ENCODE measurements around the gene KRT37. TPM values are rescaled to one million over a fixed set of nuclear protein-coding genes. Genes with fewer than 3 reads are reported as not detected.

The KRT37 gene
- not detected in 5 replicates for total RNA-seq (2022; extraction: Qiagen RNA extraction; ENCODE audit: low read depth)

DNA sequence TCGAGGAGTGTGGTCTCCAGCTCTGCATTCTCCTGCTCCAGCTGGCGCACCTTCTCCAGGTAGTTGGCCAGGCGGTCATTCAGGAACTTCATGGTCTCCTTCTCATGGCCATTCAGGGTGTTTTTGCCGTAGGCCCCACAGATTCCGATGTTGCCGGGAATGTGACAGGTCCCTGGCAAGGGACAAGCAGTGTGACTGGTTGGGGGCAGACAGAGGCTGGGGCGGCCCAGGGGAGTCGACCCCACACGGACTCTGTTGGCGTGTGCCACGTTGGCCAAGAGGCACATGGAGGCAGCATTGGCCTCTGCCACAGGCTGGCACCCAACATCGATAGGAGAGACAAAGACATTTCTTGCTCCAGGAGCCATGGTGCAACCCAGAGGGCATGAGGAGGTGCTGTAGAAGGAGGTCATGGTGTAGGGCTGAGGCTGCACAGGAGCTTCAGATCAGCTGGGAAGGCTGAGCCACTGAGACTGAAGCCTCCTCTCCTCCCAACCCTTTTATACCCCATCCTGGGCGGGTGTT, at the start of gene KRT37:
Gene KRT37 (minus strand): TSS at position 475 of the 525 bp plus-strand sequence. CDS start 62 bp downstream, at position 413.

DNA sequence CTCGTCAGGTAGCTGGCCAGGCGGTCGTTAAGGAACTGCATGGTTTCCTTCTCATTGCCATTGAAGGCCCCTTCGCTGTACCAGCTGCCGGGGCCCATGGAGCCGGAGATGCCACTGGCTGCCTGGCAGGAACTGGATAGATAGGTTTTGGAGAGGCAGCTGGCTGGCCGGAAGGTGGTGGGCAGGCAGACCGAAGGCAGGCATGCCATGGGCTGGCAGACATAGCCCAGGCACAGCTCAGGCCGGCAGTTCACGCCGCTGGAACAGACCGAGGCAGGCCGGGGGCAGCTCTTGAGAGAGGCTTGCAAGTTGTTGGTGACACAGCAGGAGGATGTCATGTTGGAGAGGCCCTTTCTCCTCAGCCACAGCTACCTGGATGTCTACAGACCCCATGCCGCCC, 42.6 kb upstream of the KRT37 start, which contains the start of gene KRT32:
Gene KRT32 (minus strand): TSS at position 399 of the 400 bp plus-strand sequence. CDS start 61 bp downstream, at position 338.

DNA sequence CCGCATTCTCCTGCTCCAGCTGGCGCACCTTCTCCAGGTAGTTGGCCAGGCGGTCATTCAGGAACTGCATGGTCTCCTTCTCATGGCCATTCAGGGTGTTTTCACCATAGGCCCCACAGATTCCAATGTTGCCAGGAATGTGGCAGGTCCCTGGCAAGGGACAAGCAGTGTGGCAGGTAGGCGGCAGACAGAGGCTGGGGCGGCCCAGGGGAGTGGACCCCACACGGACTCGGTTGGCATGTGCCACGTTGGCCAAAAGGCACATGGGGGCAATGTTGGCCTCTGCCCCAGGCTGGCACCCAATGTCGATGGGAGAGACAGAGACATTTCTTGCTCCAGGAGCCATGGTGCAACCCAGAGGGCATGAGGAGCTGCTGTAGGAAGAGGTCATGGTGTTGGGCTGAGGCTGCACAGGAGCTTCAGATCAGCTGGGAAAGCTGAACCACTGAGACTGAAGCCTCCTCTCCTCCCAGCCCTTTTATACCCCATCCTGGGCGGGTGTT, 16.2 kb upstream of the KRT37 start, which contains the start of gene KRT38:
Gene KRT38 (minus strand): TSS at position 453 of the 503 bp plus-strand sequence. CDS start 62 bp downstream, at position 391.

DNA sequence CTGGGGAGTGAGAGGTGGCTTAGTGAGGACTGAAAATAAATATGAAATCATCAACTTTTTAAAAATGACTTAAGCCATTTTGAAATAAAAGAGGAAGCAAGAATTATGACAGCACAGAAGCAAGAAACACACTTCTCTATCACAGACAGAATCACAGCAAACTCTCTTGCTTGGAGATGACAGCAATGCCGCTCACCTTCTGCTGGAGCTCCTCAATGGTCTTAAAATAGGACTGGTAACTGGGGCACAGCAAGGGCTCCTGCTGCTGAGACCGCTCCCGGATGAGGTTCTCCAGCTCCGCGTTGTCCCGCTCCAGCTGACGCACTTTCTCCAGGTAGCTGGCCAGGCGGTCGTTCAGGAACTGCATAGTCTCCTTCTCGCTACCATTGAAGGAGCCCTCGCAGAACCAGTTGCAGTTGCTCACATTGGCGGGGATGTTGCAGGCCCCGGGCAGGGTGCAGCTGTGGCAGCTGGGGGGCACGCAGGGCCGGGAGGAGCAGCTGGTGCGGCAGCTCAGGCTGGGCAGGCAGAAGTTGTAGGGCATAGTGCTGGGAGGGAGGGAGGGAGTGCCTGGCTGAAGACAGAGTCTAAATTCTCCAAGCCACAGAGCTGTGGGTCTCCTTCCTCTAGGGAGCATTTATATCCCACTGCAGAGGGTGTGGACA, 27.3 kb downstream of the KRT37 start, which contains the start of gene KRT31:
Gene KRT31 (minus strand): TSS at position 613 of the 665 bp plus-strand sequence. CDS start 69 bp downstream, at position 544.

DNA sequence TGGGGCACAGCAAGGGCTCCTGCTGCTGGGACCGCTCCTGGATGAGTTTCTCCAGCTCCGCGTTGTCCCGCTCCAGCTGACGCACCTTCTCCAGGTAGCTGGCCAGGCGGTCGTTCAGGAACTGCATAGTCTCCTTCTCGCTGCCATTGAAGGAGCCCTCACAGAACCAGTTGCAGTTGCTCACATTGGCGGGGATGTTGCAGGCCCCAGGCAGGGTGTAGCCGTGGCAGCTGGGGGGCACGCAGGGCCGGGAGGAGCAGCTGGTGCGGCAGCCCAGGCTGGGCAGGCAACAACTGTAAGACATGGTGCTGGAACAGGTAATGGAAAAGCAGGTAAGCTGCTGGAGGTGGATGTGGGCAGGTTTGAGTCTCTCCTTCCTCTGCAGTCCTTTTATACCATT, 42.4 kb downstream of the KRT37 start, which contains the start of gene KRT34:
Gene KRT34 (minus strand): TSS at position 364 of the 400 bp plus-strand sequence. CDS start 60 bp downstream, at position 304.

Other genes starting within 250 kb of the KRT37 start
- not detected in 5 replicates for gene KRTAP4-2, start 246.4 kb downstream of the KRT37 start, total RNA-seq (2022; extraction: Qiagen RNA extraction; ENCODE audit: low read depth)
- 0.20 to 0.22 TPM in 2 of 5 replicates, not detected in the others for gene KRTAP4-1, start 239.7 kb downstream of the KRT37 start, total RNA-seq (2022; extraction: Qiagen RNA extraction; ENCODE audit: low read depth)
- gene KRTAP9-1, start 234.7 kb downstream of the KRT37 start, total RNA-seq (2022; extraction: Qiagen RNA extraction; ENCODE audit: low read depth) = not detected in 5 replicates
- not detected in 5 replicates for gene KRTAP9-2, start 197.9 kb downstream of the KRT37 start, total RNA-seq (2022; extraction: Qiagen RNA extraction; ENCODE audit: low read depth)
- gene KRTAP9-3, start 192.1 kb downstream of the KRT37 start, total RNA-seq (2022; extraction: Qiagen RNA extraction; ENCODE audit: low read depth) = not detected in 5 replicates
- not detected in 5 replicates for gene KRTAP9-8, start 186.6 kb downstream of the KRT37 start, total RNA-seq (2022; extraction: Qiagen RNA extraction; ENCODE audit: low read depth)
- gene KRTAP9-4, start 174.9 kb downstream of the KRT37 start, total RNA-seq (2022; extraction: Qiagen RNA extraction; ENCODE audit: low read depth) = not detected in 5 replicates
- gene KRTAP9-9, start 169.2 kb downstream of the KRT37 start, total RNA-seq (2022; extraction: Qiagen RNA extraction; ENCODE audit: low read depth) = not detected in 5 replicates
- gene KRTAP9-6, start 159.2 kb downstream of the KRT37 start, total RNA-seq (2022; extraction: Qiagen RNA extraction; ENCODE audit: low read depth) = not detected in 5 replicates
- not detected in 5 replicates for gene KRTAP9-7, start 148.9 kb downstream of the KRT37 start, total RNA-seq (2022; extraction: Qiagen RNA extraction; ENCODE audit: low read depth)
- not detected in 5 replicates for gene KRTAP29-1, start 121.7 kb downstream of the KRT37 start, total RNA-seq (2022; extraction: Qiagen RNA extraction; ENCODE audit: low read depth)
- gene KRTAP16-1, start 115.3 kb downstream of the KRT37 start, total RNA-seq (2022; extraction: Qiagen RNA extraction; ENCODE audit: low read depth) = not detected in 5 replicates
- gene KRTAP17-1, start 108.9 kb downstream of the KRT37 start, total RNA-seq (2022; extraction: Qiagen RNA extraction; ENCODE audit: low read depth) = not detected in 5 replicates
- gene KRT33A, start 73.8 kb downstream of the KRT37 start, total RNA-seq (2022; extraction: Qiagen RNA extraction; ENCODE audit: low read depth) = not detected in 5 replicates
- not detected in 5 replicates for gene KRT33B, start 54.8 kb downstream of the KRT37 start, total RNA-seq (2022; extraction: Qiagen RNA extraction; ENCODE audit: low read depth)
- 0.37 to 0.73 TPM (median 0.45 TPM) in 5 replicates for gene KRT34, start 42.3 kb downstream of the KRT37 start, total RNA-seq (2022; extraction: Qiagen RNA extraction; ENCODE audit: low read depth)
- 0.08 TPM in 1 of 5 replicates, not detected in the others for gene KRT31, start 27.0 kb downstream of the KRT37 start, total RNA-seq (2022; extraction: Qiagen RNA extraction; ENCODE audit: low read depth)
- gene KRT38, start 16.4 kb upstream of the KRT37 start, total RNA-seq (2022; extraction: Qiagen RNA extraction; ENCODE audit: low read depth) = not detected in 5 replicates
- 0.13 TPM in 1 of 5 replicates, not detected in the others for gene KRT32, start 42.8 kb upstream of the KRT37 start, total RNA-seq (2022; extraction: Qiagen RNA extraction; ENCODE audit: low read depth)
- not detected in 5 replicates for gene KRT35, start 56.6 kb upstream of the KRT37 start, total RNA-seq (2022; extraction: Qiagen RNA extraction; ENCODE audit: low read depth)
- gene KRT36, start 65.3 kb upstream of the KRT37 start, total RNA-seq (2022; extraction: Qiagen RNA extraction; ENCODE audit: low read depth) = 0.07 TPM in 1 of 5 replicates, not detected in the others
- gene KRT13, start 81.0 kb upstream of the KRT37 start, total RNA-seq (2022; extraction: Qiagen RNA extraction; ENCODE audit: low read depth) = 0.24 to 0.87 TPM (median 0.39 TPM) in 5 replicates
- 2.7 to 4.0 TPM (median 3.2 TPM) in 5 replicates for gene KRT15, start 94.3 kb upstream of the KRT37 start, total RNA-seq (2022; extraction: Qiagen RNA extraction; ENCODE audit: low read depth)
- gene KRT19, start 103.7 kb upstream of the KRT37 start, total RNA-seq (2022; extraction: Qiagen RNA extraction; ENCODE audit: low read depth) = 42.9 to 67.6 TPM (median 53.1 TPM) in 5 replicates
- gene KRT9, start 147.5 kb upstream of the KRT37 start, total RNA-seq (2022; extraction: Qiagen RNA extraction; ENCODE audit: low read depth) = not detected in 5 replicates
- gene KRT14, start 162.3 kb upstream of the KRT37 start, total RNA-seq (2022; extraction: Qiagen RNA extraction; ENCODE audit: low read depth) = 0.07 to 0.13 TPM in 2 of 5 replicates, not detected in the others
- gene KRT16, start 188.2 kb upstream of the KRT37 start, total RNA-seq (2022; extraction: Qiagen RNA extraction; ENCODE audit: low read depth) = 0.64 to 1.8 TPM (median 1.3 TPM) in 5 replicates
- gene KRT17, start 200.0 kb upstream of the KRT37 start, total RNA-seq (2022; extraction: Qiagen RNA extraction; ENCODE audit: low read depth) = 0.63 to 1.9 TPM (median 1.3 TPM) in 5 replicates

Data from A549 treated with GW870086 at 1 μM for 4 hours (cell line).